GM12878 (cell line): ENCODE measurements around the gene TRIOBP. TPM values are rescaled to one million over a fixed set of nuclear protein-coding genes. Genes with fewer than 3 reads are reported as not detected.

Experiments used
- ATF7 ChIP-seq: fragments of 450-650 bp; IDR thresholded peaks from 2 replicates; pipeline ENCODE4 v1.6.1; 2016; ENCODE audit warnings: low read depth, mild to moderate bottlenecking
- EGR1 ChIP-seq, 2 experiments: IDR thresholded peaks; 1 replicate in 1 of 2; 2 replicates in 1 of 2; pipeline ENCODE4 v1.6.1; 2011 to 2012; ENCODE audit warnings: low read depth in 2 of 2, low read length in 2 of 2, borderline replicate concordance in 1 of 2, mild to moderate bottlenecking in 1 of 2, moderate library complexity in 1 of 2
- EP300 ChIP-seq, 2 experiments: fragments of 150-350 bp in 1 of 2; IDR thresholded peaks; 2 replicates each; pipeline ENCODE4 v1.6.1; 2011 to 2012; ENCODE audit warnings: low read depth in 2 of 2, low read length in 2 of 2, borderline replicate concordance in 1 of 2, improper control_type of control experiment in 1 of 2, inconsistent platforms in 1 of 2; ENCODE audit not compliant: control insufficient read depth in 1 of 2
- IKZF1 ChIP-seq: fragments of 450-650 bp; conservative IDR thresholded peaks from 2 replicates; pipeline ENCODE4 v1.6.1; 2017; ENCODE audit warnings: antibody characterized with exemption, mild to moderate bottlenecking
- IKZF2 ChIP-seq, 2 experiments: fragments of 450-650 bp; IDR thresholded peaks; 2 replicates each; pipeline ENCODE4 v1.6.1; 2017; ENCODE audit warnings: mild to moderate bottlenecking in 2 of 2, moderate library complexity in 2 of 2
- IRF4 ChIP-seq: IDR thresholded peaks from 2 replicates; pipeline ENCODE4 v1.6.1; 2011; ENCODE audit warnings: low read depth, low read length
- MEF2B ChIP-seq: fragments of 450-650 bp; IDR thresholded peaks from 2 replicates; pipeline ENCODE4 v1.6.1; 2018; ENCODE audit warnings: mild to moderate bottlenecking, moderate library complexity; ENCODE audit not compliant: partially characterized antibody, poor library complexity, severe bottlenecking
- MTA2 ChIP-seq: fragments of 450-650 bp; IDR thresholded peaks from 2 replicates; pipeline ENCODE4 v1.6.1; 2016; ENCODE audit warnings: low read depth, mild to moderate bottlenecking, moderate library complexity
- POLR2A ChIP-seq: IDR thresholded peaks from 2 replicates; pipeline ENCODE4 v1.6.1; 2011; ENCODE audit warnings: low read depth, mild to moderate bottlenecking, low read length
- RAD21 ChIP-seq: IDR thresholded peaks from 2 replicates; pipeline ENCODE4 v1.6.1; 2011; ENCODE audit warnings: mild to moderate bottlenecking, low read depth, low read length, moderate library complexity; ENCODE audit not compliant: insufficient read depth
- SREBF2 ChIP-seq: IDR thresholded peaks from 2 replicates; pipeline ENCODE4 v1.6.1; 2012; ENCODE audit warnings: mild to moderate bottlenecking, low read length
- STAT3 ChIP-seq: IDR thresholded peaks from 2 replicates; pipeline ENCODE4 v1.6.1; 2011; ENCODE audit warnings: low read depth, low read length, improper control_type of control experiment
- TARDBP ChIP-seq: IDR thresholded peaks from 2 replicates; pipeline ENCODE4 v1.6.1; 2016; ENCODE audit warnings: borderline replicate concordance
- TCF12 ChIP-seq: IDR thresholded peaks from 2 replicates; pipeline ENCODE4 v1.6.1; 2011; ENCODE audit warnings: low read depth, mild to moderate bottlenecking, low read length
- ZNF207 ChIP-seq: fragments of 450-650 bp; IDR thresholded peaks from 2 replicates; pipeline ENCODE4 v1.6.1; 2014; ENCODE audit warnings: antibody characterized with exemption, mild to moderate bottlenecking, borderline replicate concordance
- polyA plus RNA-seq, 11 experiments: library from polyadenylated mRNA; depleted of rRNA in 4 of 11; unstranded in 6 of 11; stranded (reverse) in 5 of 11; fragments of >200 nt; fragmentation: Nextera tagmentation in 4 of 11; fragmentation: Illumina TruSeq in 1 of 11; extraction: Ambion mirVana in 4 of 11; extraction: Trizol in 1 of 11; gene quantifications; 1 replicate in 1 of 11; 2 replicates in 10 of 11; pipeline versions ENCODE4 v1.2.1 to v1.2.3, GENCODE V29; 2011 to 2016; ENCODE audit warnings: inconsistent platforms in 2 of 11, missing spikeins in 2 of 11, low read depth in 1 of 11
- total RNA-seq, 4 experiments: library from RNA; depleted of rRNA in 3 of 4; stranded (reverse); fragments of >200 nt in 3 of 4; fragmentation: Illumina TruSeq in 1 of 4; extraction: Trizol in 1 of 4; gene quantifications; 2 replicates each; pipeline versions ENCODE4 v1.2.1 to v1.2.3, GENCODE V29; 2013 to 2021
- TF ChIP-seq, protein P1 (sequence below): fragments of 450-650 bp; IDR thresholded peaks from 2 replicates; pipeline ENCODE4 v1.6.1; 2017; ENCODE audit warnings: low read depth, mild to moderate bottlenecking, moderate library complexity
- TF ChIP-seq, protein P2 (sequence below): IDR thresholded peaks from 2 replicates; pipeline ENCODE4 v1.6.1; 2011; ENCODE audit warnings: borderline replicate concordance, low read depth, mild to moderate bottlenecking, moderate library complexity, low read length; ENCODE audit not compliant: insufficient read depth, poor library complexity, severe bottlenecking
- TF ChIP-seq, protein P3 (sequence below): IDR thresholded peaks from 2 replicates; pipeline ENCODE4 v1.6.1; 2012; ENCODE audit warnings: low read depth, low read length, improper control_type of control experiment
- TF ChIP-seq, protein P4 (sequence below): fragments of 450-650 bp; conservative IDR thresholded peaks from 2 replicates; pipeline ENCODE4 v1.6.1; 2017; ENCODE audit warnings: mild to moderate bottlenecking, moderate library complexity
- TF ChIP-seq, protein P5 (sequence below): fragments of 450-650 bp; IDR thresholded peaks from 2 replicates; pipeline ENCODE4 v1.6.1; 2018; ENCODE audit warnings: mild to moderate bottlenecking, low read depth, moderate library complexity; ENCODE audit not compliant: partially characterized antibody
- TF ChIP-seq, protein P6 (sequence below): fragments of 150-350 bp; IDR thresholded peaks from 2 replicates; pipeline ENCODE4 v1.6.1; 2014; ENCODE audit warnings: mild to moderate bottlenecking, low read depth, low read length

TRIOBP gene
- total and polyA plus RNA-seq, 10 of the 15 experiments (the other 5 are each of a cell fraction or from before 2014, with no cell fraction given), result 0.21 to 23.6 (median 11.9) TPM

DNA sequence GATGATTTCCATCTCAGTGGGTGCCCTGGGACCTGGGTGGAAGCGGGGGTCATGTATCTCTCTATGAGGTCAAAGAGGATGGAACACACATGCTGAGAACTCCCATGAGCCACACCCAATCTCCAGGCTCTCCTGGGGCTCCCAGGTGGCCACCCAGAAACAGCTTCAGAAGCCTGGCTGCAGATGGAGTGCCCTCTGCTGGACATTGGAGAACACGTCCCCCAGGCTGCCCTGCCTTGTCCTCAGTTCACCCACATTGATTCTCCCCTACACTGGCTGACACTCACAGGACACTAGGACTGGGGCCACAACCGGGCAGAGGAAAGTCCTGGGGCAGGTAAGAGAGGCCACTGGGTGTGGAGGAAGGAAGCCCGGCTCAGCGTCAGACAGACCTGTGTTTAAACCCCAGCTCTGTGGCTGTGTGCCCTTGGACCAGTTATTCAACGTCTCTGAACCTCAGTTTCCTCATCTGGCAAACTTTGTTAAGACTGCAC is 15.2 kb upstream of the TRIOBP start (continued):
- no peak for TF ChIP-seq TARDBP
- TF ChIP-seq MEF2B, result peak; percentile 60
- TF ChIP-seq ZNF207, result 0 out of 2 replicates have a peak, but pooled peaks have one; percentile 20
- no peak for TF ChIP-seq IKZF2 (IDR thresholded peaks at IDR 0.05)
- TF ChIP-seq MTA2, result no peak
- TF ChIP-seq RAD21, result peak; percentile 93
- TF ChIP-seq TCF12, result 0 out of 2 replicates have a peak, but pooled peaks have one; percentile 28
- no peak for TF ChIP-seq STAT3
- TF ChIP-seq POLR2A, result no peak
- TF ChIP-seq, protein P1, sequence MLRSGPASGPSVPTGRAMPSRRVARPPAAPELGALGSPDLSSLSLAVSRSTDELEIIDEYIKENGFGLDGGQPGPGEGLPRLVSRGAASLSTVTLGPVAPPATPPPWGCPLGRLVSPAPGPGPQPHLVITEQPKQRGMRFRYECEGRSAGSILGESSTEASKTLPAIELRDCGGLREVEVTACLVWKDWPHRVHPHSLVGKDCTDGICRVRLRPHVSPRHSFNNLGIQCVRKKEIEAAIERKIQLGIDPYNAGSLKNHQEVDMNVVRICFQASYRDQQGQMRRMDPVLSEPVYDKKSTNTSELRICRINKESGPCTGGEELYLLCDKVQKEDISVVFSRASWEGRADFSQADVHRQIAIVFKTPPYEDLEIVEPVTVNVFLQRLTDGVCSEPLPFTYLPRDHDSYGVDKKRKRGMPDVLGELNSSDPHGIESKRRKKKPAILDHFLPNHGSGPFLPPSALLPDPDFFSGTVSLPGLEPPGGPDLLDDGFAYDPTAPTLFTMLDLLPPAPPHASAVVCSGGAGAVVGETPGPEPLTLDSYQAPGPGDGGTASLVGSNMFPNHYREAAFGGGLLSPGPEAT, result no peak
- TF ChIP-seq, protein P2, sequence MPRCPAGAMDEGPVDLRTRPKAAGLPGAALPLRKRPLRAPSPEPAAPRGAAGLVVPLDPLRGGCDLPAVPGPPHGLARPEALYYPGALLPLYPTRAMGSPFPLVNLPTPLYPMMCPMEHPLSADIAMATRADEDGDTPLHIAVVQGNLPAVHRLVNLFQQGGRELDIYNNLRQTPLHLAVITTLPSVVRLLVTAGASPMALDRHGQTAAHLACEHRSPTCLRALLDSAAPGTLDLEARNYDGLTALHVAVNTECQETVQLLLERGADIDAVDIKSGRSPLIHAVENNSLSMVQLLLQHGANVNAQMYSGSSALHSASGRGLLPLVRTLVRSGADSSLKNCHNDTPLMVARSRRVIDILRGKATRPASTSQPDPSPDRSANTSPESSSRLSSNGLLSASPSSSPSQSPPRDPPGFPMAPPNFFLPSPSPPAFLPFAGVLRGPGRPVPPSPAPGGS, result no peak
- peak in 1 of 2 experiments; percentile 17; a peak in 1 of 4 replicates for TF ChIP-seq EP300 (IDR thresholded peaks at IDR 0.05; ENCODE audit: borderline replicate concordance in 1 of 2, control insufficient read depth in 1 of 2, low read depth in 2 of 2, low read length in 2 of 2)
- TF ChIP-seq, protein P3, sequence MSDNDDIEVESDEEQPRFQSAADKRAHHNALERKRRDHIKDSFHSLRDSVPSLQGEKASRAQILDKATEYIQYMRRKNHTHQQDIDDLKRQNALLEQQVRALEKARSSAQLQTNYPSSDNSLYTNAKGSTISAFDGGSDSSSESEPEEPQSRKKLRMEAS, result no peak
- TF ChIP-seq IKZF1, result peak; percentile 61
- TF ChIP-seq ATF7, result no peak
- TF ChIP-seq IRF4, result peak; percentile 55; the same call in 1 of the 2 replicates
- TF ChIP-seq EGR1 (IDR thresholded peaks at IDR 0.05; ENCODE audit: borderline replicate concordance in 1 of 2, low read depth in 2 of 2, low read length in 2 of 2), result 0 out of 3 replicates have a peak, but pooled peaks of 1 of the 2 experiments have one; percentile 20
- TF ChIP-seq SREBF2, result no peak
- TF ChIP-seq, protein P4, sequence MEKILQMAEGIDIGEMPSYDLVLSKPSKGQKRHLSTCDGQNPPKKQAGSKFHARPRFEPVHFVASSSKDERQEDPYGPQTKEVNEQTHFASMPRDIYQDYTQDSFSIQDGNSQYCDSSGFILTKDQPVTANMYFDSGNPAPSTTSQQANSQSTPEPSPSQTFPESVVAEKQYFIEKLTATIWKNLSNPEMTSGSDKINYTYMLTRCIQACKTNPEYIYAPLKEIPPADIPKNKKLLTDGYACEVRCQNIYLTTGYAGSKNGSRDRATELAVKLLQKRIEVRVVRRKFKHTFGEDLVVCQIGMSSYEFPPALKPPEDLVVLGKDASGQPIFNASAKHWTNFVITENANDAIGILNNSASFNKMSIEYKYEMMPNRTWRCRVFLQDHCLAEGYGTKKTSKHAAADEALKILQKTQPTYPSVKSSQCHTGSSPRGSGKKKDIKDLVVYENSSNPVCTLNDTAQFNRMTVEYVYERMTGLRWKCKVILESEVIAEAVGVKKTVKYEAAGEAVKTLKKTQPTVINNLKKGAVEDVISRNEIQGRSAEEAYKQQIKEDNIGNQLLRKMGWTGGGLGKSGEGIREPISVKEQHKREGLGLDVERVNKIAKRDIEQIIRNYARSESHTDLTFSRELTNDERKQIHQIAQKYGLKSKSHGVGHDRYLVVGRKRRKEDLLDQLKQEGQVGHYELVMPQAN, result no peak
- TF ChIP-seq, protein P5, sequence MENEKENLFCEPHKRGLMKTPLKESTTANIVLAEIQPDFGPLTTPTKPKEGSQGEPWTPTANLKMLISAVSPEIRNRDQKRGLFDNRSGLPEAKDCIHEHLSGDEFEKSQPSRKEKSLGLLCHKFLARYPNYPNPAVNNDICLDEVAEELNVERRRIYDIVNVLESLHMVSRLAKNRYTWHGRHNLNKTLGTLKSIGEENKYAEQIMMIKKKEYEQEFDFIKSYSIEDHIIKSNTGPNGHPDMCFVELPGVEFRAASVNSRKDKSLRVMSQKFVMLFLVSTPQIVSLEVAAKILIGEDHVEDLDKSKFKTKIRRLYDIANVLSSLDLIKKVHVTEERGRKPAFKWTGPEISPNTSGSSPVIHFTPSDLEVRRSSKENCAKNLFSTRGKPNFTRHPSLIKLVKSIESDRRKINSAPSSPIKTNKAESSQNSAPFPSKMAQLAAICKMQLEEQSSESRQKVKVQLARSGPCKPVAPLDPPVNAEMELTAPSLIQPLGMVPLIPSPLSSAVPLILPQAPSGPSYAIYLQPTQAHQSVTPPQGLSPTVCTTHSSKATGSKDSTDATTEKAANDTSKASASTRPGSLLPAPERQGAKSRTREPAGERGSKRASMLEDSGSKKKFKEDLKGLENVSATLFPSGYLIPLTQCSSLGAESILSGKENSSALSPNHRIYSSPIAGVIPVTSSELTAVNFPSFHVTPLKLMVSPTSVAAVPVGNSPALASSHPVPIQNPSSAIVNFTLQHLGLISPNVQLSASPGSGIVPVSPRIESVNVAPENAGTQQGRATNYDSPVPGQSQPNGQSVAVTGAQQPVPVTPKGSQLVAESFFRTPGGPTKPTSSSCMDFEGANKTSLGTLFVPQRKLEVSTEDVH, result no peak
- TF ChIP-seq, protein P6, sequence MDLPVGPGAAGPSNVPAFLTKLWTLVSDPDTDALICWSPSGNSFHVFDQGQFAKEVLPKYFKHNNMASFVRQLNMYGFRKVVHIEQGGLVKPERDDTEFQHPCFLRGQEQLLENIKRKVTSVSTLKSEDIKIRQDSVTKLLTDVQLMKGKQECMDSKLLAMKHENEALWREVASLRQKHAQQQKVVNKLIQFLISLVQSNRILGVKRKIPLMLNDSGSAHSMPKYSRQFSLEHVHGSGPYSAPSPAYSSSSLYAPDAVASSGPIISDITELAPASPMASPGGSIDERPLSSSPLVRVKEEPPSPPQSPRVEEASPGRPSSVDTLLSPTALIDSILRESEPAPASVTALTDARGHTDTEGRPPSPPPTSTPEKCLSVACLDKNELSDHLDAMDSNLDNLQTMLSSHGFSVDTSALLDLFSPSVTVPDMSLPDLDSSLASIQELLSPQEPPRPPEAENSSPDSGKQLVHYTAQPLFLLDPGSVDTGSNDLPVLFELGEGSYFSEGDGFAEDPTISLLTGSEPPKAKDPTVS, result no peak
